Colon (tissue), 2 donors: Measurements from ENCODE around the gene CCBE1.
"Not testable (repeated sequence)": the region's sequence is repeated elsewhere in the genome, so short reads cannot be mapped to it uniquely, and the experiment has no call there.

Experiments used
- FAIRE-seq: peaks from 2 replicates; lab custom pipeline; 2012; peaks lifted over from hg19 to GRCh38; lab: Jason Lieb, UNC
- donor health status: control.
- donor health status: control.

CCBE1 gene

DNA sequence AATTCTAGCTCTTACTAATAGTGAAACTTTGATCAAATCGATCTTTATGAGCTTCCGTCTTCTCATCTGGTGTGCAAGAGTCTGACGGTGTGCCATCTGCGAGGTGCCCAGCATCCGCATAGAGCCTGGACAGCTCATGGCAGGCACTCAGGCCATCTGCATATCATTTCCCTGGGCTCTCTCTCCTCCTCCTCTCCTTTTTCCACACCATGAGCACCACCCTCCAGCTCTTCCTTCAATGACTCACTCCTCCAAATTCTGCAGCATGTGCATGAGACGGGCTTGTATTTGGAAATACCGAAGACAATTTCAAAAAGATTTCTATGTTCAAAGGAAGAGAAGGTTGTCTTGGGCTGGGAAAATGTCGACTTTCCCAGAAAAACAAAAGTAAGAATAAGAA, 161.1 kb downstream of the CCBE1 start:
- FAIRE-seq: no peak

DNA sequence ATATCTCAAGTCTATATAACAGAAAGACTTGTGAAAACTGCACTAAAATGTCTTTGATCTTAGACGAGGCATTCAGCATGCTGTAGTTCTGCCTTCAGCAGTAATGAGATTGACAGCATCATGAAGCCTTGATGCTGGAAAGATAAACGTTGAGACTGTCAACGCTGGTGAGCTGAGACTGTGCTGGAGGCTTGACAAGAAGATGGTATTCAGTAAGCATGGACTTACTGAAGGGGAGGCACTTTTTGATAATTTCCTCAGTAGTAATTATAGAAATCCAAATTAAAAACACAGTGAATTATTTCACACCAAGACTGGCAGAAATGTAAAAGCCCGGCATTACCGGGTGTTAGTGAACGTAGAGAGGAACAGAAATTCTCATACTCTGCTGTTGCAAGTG, 162.2 kb downstream of the CCBE1 start:
- FAIRE-seq: no peak

DNA sequence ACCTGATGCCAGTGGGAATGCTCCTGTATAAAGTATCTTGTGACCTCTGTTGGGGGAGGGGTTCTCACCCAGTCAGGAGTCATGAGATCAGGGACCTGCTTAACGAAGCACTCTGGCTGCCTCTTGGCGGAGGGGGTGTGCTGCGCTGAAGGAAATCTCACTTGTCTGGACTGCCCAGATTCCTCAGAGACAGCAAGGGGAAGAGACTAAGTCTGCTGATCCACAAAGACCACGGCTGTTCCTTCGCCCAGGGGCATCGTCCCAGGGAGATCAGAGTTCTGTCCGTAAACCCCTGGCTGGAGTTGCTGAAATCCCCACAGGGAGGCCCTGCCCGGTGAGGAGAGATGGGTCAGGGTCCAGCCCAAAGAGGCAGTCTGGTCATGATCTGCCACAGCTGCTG, 168.4 kb downstream of the CCBE1 start:
- no peak for FAIRE-seq

DNA sequence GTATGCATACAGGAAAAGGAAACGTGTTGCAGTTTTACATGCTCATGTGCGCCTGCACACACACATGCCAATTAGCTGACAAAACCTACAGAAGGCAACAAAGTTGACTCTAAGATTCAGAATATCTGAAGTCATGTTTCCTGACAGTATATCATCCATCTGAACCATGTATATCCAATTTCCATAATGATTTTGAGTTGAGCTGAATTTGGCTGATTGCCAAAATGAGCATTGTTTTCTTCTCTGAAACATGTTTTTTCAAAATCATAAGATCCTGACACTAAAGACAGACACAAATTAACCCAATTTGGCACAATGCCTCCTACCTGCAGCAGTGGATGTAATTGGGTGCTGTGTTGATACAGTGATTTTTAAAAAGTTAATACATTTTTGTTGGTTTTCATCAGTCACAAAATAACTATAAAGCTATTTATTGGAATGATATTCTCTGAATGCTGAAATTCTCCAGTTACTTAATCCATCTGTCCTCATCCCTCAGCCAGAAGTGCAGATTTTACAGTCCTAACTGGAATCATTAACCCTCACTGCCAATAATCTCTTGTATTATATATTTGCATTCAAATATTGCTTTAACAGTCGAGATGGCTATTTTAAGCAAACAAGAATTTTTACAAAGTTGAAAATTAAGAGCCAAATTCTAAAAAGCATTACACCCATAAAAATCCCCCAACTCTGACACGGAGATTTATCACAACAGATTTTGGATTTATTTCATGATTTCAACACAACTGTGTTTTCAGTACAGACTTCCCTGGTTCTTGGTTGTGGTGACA, 176.5 kb downstream of the CCBE1 start:
- no peak for FAIRE-seq

DNA sequence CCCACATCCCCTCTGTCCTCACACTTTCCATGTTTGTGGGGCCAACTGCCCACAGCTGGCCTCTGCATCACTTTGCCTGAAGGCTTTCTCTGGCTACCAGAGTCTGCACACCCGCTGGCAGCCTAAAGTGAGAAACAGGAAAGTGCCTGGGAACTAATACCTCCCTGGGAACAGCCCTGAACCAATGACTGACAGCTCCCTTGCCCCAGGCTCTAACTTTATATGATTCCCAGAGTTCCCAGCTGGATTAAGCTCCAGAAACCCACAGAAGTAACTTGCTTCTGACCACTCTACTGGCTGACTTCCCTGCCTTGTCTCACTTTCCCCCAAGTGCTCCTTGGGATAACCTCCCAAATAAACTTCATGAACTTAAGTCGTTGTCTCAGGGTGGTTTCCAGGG, 178.5 kb downstream of the CCBE1 start:
- no peak for FAIRE-seq

DNA sequence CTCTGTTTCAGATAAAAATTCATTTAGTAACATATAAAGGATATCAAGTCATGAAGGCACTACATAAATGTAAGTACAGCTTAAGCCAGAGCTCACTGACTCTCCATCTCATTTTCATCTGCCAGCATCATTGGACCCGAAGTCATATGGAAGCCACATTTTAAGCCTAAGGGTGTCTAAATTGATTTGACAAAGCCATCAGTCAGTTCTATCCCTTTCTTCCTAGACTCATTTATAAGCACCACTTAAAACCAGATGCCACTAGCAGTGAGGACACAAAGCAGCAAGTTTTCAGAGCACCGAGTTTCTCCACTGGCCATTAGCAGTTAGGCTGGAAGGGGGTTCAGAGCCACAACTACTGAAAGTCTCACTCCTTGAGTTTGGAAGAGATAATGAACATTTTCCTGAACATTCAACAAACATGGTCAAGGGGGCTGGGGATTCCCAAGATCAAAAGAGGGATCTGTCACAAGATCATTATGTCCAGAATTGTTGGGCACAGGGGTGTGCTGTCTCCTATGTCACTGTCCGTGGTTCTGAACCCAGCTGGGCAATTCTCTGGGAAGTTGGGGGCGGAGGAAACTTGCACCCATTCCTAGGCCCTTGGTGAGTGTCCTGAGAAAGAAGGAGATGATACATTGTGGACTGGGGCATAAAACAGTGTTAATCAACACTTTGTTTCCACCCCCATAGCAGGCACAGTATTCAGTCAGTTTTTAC, 179.6 kb downstream of the CCBE1 start:
- no peak for FAIRE-seq

DNA sequence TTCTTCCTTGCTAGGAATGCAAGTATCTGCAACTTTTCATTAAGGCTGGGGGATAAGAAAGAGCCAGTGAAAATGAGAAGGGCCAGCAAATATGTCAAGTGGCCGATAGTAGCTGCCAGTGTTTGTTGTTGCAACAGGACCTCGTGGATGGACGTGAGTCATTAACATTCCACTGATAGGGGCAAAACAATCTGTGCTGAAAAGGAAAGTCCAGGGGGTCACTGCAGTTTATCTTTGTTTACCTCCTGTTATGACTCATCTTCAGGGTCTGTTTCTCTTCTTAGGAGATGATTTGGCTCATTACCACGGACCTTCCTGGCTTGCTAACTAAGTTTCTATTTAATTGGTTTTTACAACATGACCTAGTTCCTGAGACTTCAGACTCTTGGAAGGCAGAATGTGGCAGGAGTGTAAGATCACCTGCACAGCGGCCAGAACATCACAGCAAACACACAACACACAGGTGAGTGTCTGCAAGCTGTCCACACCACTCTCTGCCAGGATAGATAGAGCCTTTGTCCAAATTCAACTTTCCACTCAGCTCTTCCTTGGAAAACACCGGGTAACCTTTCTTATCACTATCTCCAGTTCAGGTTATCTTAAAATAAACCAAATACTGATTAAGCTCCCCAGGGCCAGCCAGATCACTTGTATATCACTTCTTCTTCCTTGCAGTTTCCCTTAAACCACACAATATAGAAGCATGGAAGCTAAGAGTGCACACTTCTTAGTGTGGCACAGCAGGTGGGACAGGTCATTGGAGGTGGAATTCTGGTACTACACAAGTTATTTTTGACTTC, 180.7 kb downstream of the CCBE1 start:
- FAIRE-seq: no peak

DNA sequence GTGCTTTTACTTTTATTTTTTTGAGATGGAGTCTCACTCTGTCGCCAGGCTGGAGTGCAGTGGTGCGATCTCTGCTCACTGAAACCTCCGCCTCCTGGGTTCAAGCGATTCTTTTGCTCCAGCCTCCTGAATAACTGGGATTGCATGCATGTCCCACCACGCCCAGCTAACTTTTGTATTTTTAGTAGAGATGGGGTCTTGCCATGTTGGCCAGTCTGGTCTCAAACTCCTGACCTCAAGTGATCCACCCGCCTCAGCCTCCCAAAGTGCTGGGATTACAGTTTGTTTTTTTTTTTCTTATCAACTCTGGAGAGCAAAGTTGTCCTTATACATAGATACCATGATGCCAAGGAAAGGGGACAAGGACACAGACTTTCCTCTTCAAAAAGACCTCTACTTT, 181.3 kb downstream of the CCBE1 start:
- not testable (repeated sequence) for FAIRE-seq

DNA sequence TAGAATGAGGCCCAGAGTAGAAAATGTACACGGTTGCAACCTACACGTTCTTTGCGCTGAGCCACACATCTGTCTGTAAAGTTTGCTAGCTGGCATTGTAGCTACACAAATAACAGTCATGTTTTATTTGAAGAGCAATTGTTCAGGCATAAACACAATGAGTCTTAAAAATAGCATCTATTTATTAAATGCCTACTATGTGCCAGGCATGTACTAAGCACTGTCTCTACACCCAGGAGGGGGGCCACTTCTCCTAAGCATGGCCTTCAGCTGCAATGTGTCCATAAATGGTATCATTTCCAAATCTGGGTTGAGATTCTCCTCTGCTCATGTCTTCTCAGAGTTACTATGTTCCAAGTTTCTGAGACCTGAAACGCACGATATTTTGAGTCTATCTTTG, 182.1 kb downstream of the CCBE1 start:
- no peak for FAIRE-seq

DNA sequence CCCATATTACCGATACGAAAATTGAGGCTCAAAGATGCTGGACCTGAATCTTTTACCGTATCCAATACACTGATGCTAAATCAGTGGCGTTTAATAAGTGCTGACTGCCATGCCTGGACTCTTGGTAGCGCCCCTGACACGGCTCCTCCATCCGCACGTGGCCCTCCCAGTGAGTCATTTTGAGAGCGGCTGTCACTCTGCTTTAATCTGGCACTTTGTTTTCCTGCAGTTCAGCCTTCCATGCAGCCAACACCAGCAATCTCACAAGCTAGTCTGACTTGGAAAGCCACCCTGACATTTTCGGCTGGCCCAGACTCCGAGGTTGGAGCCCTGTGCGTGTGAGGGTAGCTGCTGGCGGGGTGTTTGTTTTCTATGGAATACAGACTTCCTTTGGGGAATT, 183.0 kb downstream of the CCBE1 start:
- no peak for FAIRE-seq

DNA sequence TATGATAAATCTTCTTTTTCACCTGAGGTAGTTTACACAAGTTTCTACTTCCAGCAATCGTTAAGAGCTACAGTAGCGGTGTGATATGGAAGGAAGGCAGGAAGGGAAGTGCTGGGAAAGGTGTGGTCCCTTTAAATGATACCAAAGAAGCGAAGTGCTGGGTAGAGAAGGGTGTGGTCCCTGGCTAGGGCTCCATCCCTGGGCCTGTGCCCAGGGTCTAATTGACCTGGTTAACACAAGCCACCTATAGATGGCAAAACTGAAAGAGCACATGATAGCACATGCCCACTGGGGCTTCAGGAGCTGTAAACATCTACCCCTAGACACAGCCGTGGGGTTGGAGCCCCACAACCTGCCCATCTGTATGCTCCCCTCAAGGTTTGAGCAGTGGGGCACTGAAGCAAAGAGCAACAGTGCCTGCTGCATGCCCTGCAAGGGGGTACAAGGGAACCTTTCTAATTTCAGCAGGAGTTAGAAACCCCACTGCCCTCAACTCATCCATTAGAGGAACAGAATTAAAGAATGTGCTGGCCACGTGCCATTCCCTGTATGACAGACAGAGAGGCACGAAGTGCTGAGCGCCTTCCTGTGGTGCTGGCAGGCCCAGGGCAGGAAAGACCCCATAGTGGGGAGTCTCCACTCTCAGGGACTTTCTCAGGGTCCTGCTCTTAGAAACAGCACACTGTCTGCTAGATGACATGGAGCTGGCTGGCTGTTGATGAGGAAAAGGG, 185.0 kb downstream of the CCBE1 start:
- no peak for FAIRE-seq

DNA sequence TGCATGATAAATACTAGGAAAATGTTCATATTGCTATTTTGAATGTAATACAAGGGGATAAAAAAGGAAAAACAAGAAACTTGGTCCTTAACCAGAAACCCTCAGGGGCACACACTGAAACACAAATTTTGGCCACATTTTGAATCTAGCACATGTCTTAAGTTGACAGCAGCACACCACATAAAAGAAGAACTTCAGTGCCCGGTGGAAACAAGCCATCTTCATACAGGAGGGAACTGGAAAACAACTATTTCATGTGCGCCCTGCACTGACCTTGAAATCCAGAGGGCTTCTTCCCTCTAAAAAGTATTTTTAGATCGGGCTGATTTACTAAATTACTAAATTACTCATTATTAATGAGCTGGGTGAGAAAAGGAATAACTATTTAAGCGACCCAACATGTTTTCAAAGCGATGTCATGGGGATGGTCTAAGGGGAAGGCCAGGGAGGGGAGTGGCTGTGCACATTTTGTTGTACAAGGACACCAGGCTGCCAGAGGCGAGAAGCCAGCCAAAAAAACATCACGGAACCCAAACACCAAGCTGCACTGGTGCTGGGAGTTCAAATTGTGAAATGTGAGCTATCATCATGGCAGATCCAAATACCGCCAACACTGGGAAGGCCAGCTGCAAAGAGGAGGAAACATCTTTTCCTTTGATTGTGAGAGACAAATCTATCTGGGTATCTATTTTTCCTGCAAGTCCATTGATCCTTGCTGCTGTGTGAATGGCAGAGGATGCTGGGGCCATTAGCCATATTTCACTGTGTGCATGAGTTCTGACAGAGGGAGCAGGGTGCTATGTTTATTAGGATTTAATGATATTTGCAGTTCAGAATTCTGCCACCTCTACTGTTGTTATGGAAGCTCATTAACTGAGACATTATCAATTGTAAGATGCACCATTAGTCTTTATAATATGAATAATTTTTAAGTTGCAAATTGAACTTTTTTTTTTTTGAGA, 187.5 kb downstream of the CCBE1 start:
- no peak for FAIRE-seq

DNA sequence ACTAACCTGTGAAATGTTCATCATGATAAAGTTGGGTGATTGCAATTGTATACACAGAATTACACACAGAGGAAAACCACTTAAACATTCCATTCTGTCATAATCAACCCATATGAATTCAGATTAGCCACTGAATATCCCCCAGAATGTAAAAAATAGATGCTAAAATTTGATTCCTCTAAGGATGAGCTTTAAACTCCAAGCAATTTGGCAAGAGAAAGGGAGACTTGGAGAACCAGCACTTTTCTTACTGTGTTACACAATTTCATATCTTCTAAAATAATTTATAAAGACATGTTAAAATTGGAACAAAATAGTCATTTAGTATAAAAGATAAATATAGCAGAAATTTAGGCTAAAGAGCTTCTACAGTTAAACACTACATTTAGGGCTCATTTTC, 191.9 kb downstream of the CCBE1 start:
- no peak for FAIRE-seq

DNA sequence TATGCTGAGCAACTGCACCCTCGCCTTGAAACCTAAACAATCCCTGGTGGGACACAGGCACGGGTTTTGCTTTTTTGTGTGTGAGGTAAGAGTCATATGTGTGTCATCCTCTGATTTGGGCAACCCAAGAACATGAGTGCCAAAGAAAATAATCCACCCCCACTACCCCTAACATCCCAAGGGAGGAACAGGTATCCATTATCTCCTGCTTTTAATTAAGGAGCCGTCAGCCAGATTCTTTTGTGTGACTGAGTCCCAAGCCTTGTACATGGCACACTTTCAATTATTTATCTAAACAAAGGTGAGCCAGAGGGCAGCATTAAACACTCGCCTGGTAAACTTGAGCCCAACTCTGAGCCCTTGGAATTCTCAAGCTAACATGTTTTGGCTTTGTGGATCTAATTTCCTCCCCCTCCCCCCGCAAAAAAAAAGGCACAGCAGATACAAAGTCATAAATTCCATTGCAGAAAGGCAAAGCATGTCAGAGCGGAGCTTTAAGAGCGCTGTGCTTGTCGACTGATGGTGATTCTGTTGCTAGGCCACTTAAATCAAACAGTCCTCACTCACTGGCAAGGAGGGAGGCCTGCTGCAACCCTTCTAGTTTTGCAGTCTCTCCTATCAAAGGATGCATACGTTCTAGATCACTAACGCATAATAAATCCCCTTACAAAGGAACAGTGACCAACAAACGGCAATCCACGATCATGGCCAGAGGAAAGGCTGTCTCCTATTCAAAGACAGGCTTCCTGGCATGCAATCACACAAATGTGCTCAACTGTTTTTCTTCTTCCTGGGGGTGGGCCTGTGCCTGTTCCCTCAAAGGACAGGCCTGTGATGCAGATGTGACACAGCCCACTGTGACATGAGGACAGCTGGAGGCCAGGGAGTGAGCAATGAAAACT, 194.7 kb downstream of the CCBE1 start:
- no peak for FAIRE-seq

DNA sequence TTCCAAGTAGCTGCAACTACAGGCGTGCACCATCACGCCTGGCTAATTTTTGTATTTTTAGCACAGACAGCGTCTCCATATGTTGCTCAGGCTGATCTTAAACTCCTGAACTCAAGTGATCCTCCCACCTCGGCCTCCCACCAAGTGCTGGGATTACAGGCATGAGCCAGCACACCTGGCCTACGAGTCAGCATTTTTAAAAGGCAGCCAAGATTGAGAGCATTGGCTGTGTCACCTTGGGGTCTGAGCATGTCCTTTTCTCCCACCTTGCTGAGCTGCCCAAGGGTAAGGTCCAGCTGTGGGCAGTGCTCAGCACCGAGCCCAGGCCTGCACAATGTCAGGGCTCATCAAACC, 195.3 kb downstream of the CCBE1 start:
- FAIRE-seq: no peak

DNA sequence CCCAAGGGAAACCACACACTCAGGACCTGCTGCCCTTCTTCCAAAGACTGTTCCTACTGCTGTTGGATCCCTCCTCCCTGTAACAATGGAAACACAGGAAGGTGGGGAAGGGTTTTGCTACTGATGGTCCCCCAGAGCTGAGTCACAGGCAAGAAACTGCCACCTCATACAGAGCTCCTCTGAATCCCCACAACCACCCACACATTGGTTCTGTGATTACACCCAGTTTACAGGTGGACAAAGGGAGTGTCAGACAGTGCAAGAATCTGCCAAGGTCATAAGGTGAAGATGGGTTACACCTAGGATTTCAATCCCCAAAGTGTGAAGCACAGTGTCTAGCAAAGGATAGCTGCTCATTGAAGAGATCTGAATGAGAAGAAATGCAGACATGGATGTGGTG, 196.5 kb downstream of the CCBE1 start:
- no peak for FAIRE-seq

DNA sequence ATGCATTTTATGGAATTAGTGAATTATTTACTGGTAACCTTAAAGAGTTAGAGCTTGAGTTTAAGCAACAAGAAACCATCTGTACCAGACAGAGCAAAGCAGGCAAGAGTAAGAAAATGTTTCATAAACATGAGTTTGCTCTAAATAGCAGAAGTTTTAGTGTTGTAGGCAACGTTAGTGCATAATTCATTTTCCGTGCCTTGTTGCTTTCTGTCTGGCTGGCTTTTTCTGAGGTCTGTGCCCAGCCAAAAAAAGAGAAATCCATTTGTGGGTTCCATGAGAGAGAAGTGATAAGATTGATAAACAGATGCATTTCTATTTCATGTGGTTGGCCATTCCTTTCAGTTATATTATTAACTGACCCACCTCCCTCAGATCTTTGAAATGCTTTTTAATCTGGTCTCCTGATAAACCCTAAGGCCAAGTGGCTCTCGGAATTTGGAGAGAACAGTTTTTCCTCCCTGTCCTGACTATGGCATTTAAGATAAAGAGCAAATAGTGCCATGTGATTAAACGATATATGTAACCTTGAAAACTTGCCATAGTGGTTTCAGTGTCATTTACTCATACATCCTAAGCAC, 198.6 kb downstream of the CCBE1 start:
- FAIRE-seq: no peak

DNA sequence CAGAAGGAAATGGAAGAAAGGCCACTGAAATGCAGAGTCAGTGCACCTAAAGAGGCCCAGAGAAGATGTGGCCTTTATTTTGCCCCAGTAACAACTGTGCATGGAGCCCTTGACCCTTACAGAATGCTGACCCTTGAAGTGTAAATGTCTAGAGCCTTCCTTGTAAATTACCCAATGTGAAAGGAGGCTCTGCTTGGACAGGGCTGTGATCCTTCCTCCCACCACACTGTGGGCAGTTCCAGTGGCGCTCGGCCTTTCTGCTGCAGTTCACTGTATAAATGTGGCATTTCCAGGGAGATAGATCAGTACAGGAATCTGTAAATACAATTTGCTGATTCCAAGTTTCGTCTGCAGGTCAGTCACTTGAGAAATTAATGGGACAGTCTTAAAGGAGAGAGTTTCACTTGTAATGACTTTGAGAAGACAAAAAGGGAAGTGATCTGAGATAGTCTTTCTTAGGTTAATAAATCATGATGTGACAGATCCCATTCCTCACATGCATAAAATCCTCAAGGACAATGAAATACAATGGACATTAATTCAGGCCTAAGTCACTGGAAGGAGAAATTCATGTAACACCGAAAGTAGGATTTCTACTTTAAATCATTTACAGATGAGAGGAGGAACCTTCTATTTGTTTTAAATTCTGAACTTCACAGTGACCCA, 204.3 kb downstream of the CCBE1 start:
- FAIRE-seq: no peak

DNA sequence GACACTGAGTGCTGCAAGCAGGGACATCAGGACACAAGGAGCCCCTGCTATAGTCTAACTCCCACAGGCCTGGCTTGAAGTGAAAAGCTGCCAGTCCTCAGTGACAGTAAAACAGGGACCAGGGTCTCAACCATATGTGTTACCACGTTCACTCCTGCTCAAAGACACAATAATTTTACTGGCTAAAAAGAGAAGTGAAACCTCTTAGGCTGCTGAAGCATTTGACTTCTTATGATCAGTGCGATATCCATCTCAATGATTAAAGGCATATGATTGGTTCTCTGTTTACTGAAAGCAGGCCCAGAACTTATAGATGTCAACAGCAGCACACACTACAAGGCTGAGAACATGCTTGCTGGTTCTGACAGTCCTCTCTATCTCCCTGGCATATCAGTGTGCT, 208.3 kb downstream of the CCBE1 start:
- no peak for FAIRE-seq
